GM04503 (cell line): ENCODE measurements around the gene GNA12.

ENCODE experiments used
- DNase-seq: peaks from one replicate; pipeline ENCODE4 v3.0.0-alpha.2; 2012; ENCODE audit warnings: low read depth

Gene GNA12

GRCh38 chr7:2834748-2835441 lies 9.2 kb downstream of the GNA12 start:
- no peak for DNase-seq

GRCh38 chr7:2833083-2833910 lies 10.8 kb downstream of the GNA12 start:
- DNase-seq: no peak

- DNase-seq: no peak
Observed at GRCh38 chr7:2832461-2832860, 11.6 kb downstream of the GNA12 start.

GRCh38 chr7:2830609-2831376 lies 13.3 kb downstream of the GNA12 start:
- DNase-seq: no peak

- DNase-seq: no peak
Observed at GRCh38 chr7:2829040-2829439, 15.1 kb downstream of the GNA12 start.

GRCh38 chr7:2826771-2827170 lies 17.3 kb downstream of the GNA12 start:
- DNase-seq: no peak

- DNase-seq: no peak
Observed at GRCh38 chr7:2825559-2826227, 18.4 kb downstream of the GNA12 start.

- DNase-seq: no peak
Observed at GRCh38 chr7:2824678-2825461, 19.2 kb downstream of the GNA12 start.

GRCh38 chr7:2824026-2824677 lies 20.0 kb downstream of the GNA12 start:
- DNase-seq: no peak

- DNase-seq: no peak
Observed at GRCh38 chr7:2823130-2823529, 21.0 kb downstream of the GNA12 start.

GRCh38 chr7:2821842-2822507 lies 22.1 kb downstream of the GNA12 start:
- DNase-seq: peak; percentile 68

- peak; percentile 53 for DNase-seq
Observed at GRCh38 chr7:2821161-2821841, 22.8 kb downstream of the GNA12 start.

GRCh38 chr7:2820508-2820934 lies 23.6 kb downstream of the GNA12 start:
- peak; percentile 88 for DNase-seq

- no peak for DNase-seq
Observed at GRCh38 chr7:2819954-2820397, 24.1 kb downstream of the GNA12 start.

GRCh38 chr7:2819161-2819953 lies 24.8 kb downstream of the GNA12 start:
- no peak for DNase-seq

GRCh38 chr7:2818653-2819052 lies 25.5 kb downstream of the GNA12 start:
- DNase-seq: no peak

GRCh38 chr7:2818121-2818520 lies 26.0 kb downstream of the GNA12 start:
- no peak for DNase-seq

GRCh38 chr7:2817456-2817855 lies 26.7 kb downstream of the GNA12 start:
- no peak for DNase-seq

- DNase-seq: no peak
Observed at GRCh38 chr7:2815875-2816245, 28.2 kb downstream of the GNA12 start.
